Neutrophil (primary cell): ENCODE measurements around the gene RSPH3.

Source experiments
- H3K27ac ChIP-seq: fragments of 200-600 bp; sonication (generic); 2 replicates; pipeline ENCODE4 v1.5.1; 2016; ENCODE audit warnings: mild to moderate bottlenecking, moderate library complexity
- H3K27me3 ChIP-seq: fragments of 200-600 bp; sonication (generic); 2 replicates; pipeline ENCODE4 v1.6.0; 2016; ENCODE audit warnings: mild to moderate bottlenecking
- H3K36me3 ChIP-seq: fragments of 200-600 bp; sonication (generic); 2 replicates; pipeline ENCODE4 v1.5.1; 2017
- H3K4me1 ChIP-seq, 2 experiments: fragments of 200-600 bp in 1 of 2; sonication (generic) in 1 of 2; 1 replicate in 1 of 2; 2 replicates in 1 of 2; pipeline versions ENCODE4 v1.5.1 to v1.6.1; 2013 to 2016; ENCODE audit warnings: low read depth in 1 of 2, low read length in 1 of 2, mild to moderate bottlenecking in 1 of 2, moderate library complexity in 1 of 2; ENCODE audit not compliant: control insufficient read depth in 1 of 2, insufficient read depth in 1 of 2
- H3K4me3 ChIP-seq, 2 experiments: fragments of 200-600 bp in 1 of 2; sonication (generic) in 1 of 2; 1 replicate in 1 of 2; 2 replicates in 1 of 2; pipeline ENCODE4 v1.5.1; 2013 to 2016; ENCODE audit warnings: low read depth in 1 of 2, low read length in 1 of 2, mild to moderate bottlenecking in 1 of 2, moderate library complexity in 1 of 2
- H3K9me3 ChIP-seq: fragments of 200-600 bp; sonication (generic); 2 replicates; pipeline ENCODE4 v1.5.1; 2016
- TF ChIP-seq, protein P1 (sequence below): fragments of 200-600 bp; sonication (generic); IDR thresholded peaks from 2 replicates; pipeline ENCODE4 v1.5.1; 2016; ENCODE audit warnings: antibody characterized with exemption

RSPH3 gene

DNA sequence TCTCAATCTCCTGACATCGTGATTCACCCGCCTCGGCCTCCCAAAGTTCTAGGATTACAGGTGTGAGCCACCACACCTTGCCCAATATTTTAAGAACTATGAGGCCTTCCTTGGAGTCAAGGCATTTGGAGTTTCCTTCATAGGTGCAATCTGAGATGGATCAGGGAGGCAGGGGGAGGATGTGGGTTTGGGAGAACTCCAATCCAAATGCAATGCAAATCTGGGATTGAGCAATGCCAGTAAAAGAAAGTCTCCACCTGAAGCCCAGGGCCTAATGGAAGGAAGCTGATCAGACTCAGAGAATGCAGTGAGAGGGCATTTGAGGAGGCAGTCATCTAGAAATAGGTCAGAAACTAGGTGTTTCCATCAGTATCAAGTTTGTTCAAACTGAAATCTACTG lies 21.2 kb downstream of the RSPH3 start:
- Histone ChIP-seq H3K36me3 (peaks cover 9% of the 10 kb centered on the region), H3K4me3 (no peak overlapping the region), H3K9me3 (no peaks in the 10 kb centered on the region), H3K27ac (no peak overlapping the region), H3K27me3 (no peaks in the 10 kb centered on the region), H3K4me1 (no peaks in the 10 kb centered on the region)
- TF ChIP-seq, protein P1, sequence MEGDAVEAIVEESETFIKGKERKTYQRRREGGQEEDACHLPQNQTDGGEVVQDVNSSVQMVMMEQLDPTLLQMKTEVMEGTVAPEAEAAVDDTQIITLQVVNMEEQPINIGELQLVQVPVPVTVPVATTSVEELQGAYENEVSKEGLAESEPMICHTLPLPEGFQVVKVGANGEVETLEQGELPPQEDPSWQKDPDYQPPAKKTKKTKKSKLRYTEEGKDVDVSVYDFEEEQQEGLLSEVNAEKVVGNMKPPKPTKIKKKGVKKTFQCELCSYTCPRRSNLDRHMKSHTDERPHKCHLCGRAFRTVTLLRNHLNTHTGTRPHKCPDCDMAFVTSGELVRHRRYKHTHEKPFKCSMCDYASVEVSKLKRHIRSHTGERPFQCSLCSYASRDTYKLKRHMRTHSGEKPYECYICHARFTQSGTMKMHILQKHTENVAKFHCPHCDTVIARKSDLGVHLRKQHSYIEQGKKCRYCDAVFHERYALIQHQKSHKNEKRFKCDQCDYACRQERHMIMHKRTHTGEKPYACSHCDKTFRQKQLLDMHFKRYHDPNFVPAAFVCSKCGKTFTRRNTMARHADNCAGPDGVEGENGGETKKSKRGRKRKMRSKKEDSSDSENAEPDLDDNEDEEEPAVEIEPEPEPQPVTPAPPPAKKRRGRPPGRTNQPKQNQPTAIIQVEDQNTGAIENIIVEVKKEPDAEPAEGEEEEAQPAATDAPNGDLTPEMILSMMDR: no peak

DNA sequence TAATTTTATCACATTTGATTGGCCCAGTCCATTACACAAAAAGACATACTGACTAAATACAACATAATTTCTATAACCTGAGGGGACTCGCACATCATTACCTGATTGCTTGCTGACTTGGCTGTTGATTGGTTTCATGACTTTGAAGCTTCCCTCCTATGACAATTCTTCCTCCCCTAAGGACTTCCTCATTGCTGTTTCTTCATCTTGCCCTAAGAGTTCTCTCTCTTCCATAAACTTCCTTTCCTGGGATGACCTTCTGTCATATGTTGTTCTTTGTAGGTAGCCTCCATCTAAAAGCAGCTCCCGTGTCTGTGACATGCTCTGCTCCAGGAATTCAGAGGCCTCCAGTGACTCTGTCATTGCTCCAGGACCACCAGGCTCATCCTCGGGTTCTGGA lies 22.6 kb downstream of the RSPH3 start:
- H3K27ac ChIP-seq: no peak overlapping the region
- H3K36me3 ChIP-seq: peaks cover 9% of the 10 kb centered on the region
- no peaks in the 10 kb centered on the region for H3K4me1 ChIP-seq
- H3K27me3 ChIP-seq: no peaks in the 10 kb centered on the region
- no peaks in the 10 kb centered on the region for H3K9me3 ChIP-seq
- no peak overlapping the region for H3K4me3 ChIP-seq
- TF ChIP-seq, protein P1: no peak

DNA sequence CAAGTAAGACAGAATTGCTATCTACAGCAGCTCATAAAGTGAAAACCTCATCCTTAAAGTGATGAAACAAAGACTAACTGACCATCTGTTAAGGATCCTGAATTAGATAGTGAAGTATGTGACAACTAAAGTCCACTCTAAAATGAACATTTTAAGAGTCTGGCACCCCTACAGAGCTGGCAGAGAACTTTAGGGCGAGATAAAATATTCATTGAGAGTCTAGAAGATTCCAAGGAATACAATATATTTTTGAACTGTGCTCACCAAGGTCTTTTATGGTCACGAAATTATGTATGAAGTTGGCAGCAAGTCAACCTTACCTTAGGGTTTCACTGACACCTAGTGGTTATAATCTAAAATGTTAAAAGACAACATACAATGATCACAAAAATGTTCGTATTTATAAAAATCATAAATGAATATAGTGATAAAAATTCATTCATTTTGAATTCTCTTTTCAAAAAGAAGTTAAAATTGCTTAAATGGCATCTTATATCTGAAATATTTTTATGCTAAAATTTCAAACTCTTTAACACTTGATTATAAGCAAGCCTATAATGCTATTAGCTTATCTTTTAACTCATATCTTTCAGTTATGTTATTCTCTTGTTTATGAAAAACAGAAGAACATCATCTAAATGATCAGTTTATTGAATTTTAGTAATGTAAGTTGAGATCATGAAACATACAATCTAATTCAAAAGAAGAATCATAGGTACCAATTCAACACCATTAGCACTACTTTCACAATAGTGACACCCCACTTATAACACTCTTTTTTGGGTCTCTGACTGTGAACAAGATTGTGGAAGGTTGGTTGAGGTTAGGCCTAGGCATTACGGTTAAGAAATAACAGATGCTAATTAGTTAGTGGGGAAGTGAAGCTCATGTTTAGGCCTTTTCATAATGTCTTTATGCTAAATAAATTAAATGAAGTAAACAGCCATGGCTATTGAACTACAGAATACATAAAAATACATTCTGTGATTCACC lies 27.5 kb downstream of the RSPH3 start:
- no peaks in the 10 kb centered on the region for H3K4me1 ChIP-seq
- H3K9me3 ChIP-seq: no peaks in the 10 kb centered on the region
- TF ChIP-seq, protein P1: peak; percentile 6
- peaks cover 9% of the 10 kb centered on the region for H3K36me3 ChIP-seq
- H3K4me3 ChIP-seq: no peak overlapping the region
- no peaks in the 10 kb centered on the region for H3K27me3 ChIP-seq
- no peak overlapping the region for H3K27ac ChIP-seq

DNA sequence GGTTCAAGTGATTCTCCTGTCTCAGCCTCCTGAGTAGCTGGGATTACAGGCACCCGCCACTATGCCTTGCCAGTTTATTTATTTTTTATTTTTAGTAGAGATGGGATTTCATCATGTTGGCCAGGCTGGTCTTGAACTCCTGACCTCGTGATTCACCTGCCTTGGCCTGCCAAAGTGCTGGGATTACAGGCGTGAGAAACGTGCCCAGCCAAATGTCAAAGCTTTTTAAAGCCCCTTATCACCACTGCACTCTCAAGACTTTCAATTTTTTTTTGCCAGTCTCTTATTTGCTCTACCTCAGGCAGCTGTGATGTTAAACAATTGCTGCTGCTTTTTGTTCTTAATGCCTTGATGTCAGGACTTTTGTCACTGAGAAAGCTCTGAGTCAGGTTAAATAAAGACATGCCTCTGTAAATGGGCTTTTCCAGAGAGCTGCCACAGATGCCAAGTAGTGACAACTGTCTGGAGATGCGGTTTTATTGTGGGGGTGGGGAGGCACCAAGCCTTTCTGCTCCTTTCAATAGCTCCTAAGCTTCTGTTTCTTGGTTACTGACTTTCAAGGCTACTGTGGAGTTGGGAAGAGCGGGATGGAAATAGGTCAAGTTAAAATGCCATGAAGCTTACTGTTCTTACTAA lies 29.2 kb downstream of the RSPH3 start:
- H3K27me3 ChIP-seq: no peaks in the 10 kb centered on the region
- H3K4me1 ChIP-seq: no peaks in the 10 kb centered on the region
- H3K27ac ChIP-seq: no peak overlapping the region
- TF ChIP-seq, protein P1: no peak
- no peaks in the 10 kb centered on the region for H3K9me3 ChIP-seq
- no peak overlapping the region for H3K4me3 ChIP-seq
- H3K36me3 ChIP-seq: peaks cover 7% of the 10 kb centered on the region

DNA sequence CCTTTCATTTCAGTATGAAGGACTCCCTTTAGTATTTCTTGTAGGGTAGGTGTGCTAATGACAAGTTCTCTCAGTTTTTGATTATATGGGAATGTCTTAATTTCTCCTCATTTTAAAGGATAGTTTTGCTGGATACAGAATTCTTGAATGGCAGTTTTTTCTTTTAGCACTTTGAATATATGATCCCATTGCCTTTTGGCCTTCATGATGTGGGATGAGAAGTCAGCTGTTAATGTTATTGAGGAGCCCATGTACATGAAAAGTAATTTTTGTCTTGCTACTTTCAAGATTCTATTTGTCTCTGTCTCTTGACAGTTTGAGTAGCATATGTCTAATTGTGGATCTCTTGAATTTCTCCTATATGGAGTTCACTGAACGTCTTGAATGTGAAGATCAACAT lies 30.9 kb downstream of the RSPH3 start:
- no peaks in the 10 kb centered on the region for H3K36me3 ChIP-seq
- H3K27ac ChIP-seq: no peak overlapping the region
- TF ChIP-seq, protein P1: no peak
- no peaks in the 10 kb centered on the region for H3K27me3 ChIP-seq
- no peak overlapping the region for H3K4me3 ChIP-seq
- no peaks in the 10 kb centered on the region for H3K9me3 ChIP-seq
- no peaks in the 10 kb centered on the region for H3K4me1 ChIP-seq
